Activated naive CD8-positive, alpha-beta T cell treated with anti-CD3 and anti-CD28 coated beads for 36 hours (primary cell): ENCODE data around the gene ADAMTS13. TPM values are rescaled to one million over a fixed set of nuclear protein-coding genes. Genes with fewer than 3 reads are reported as not detected.

Experiments
- DNase-seq: peaks from one replicate; pipeline ENCODE4 v3.0.0; 2021
- H3K27ac Mint-ChIP-seq: one replicate; pipeline ENCODE4 v1.8.0; 2022; ENCODE audit warnings: mild to moderate bottlenecking, moderate library complexity, mixed read lengths
- H3K27me3 Mint-ChIP-seq: one replicate; pipeline ENCODE4 v1.8.0; 2022; ENCODE audit warnings: mild to moderate bottlenecking, mixed read lengths
- H3K36me3 Mint-ChIP-seq: one replicate; pipeline ENCODE4 v1.8.0; 2021; ENCODE audit warnings: mild to moderate bottlenecking, mixed read lengths
- H3K4me1 Mint-ChIP-seq: one replicate; pipeline ENCODE4 v1.8.0; 2021; ENCODE audit warnings: mixed read lengths
- H3K4me3 Mint-ChIP-seq: one replicate; pipeline ENCODE4 v1.8.0; 2022; ENCODE audit warnings: mild to moderate bottlenecking, moderate library complexity, mixed read lengths
- H3K9me3 Mint-ChIP-seq: one replicate; pipeline ENCODE4 v1.8.0; 2022; ENCODE audit warnings: mixed read lengths
- total RNA-seq, 2 experiments: library from RNA; stranded (reverse); gene quantifications; one replicate each; pipeline ENCODE4 v1.2.3, GENCODE V29; 2021

ADAMTS13 gene
- total RNA-seq, 2 experiments from 2014 or later, result 1.0 to 1.5 TPM

- Mint-ChIP-seq H3K9me3 (no peaks in the 10 kb centered on the region), H3K4me3 (no peak overlapping the region), H3K36me3 (no peaks in the 10 kb centered on the region), H3K4me1 (peaks cover 4% of the 10 kb centered on the region), H3K27me3 (no peaks in the 10 kb centered on the region), H3K27ac (no peak overlapping the region)
- no peak for DNase-seq
Measured at GRCh38 chr9:133463234-133463863, 41.2 kb downstream of the ADAMTS13 start.

GRCh38 chr9:133463864-133464615 is 41.9 kb downstream of the ADAMTS13 start:
- H3K27me3 Mint-ChIP-seq, result no peaks in the 10 kb centered on the region
- no peaks in the 10 kb centered on the region for H3K9me3 Mint-ChIP-seq
- no peak overlapping the region for H3K27ac Mint-ChIP-seq

GRCh38 chr9:133464638-133465037 is 42.5 kb downstream of the ADAMTS13 start:
- Mint-ChIP-seq H3K4me3 (no peak overlapping the region), H3K4me1 (peaks cover 2% of the 10 kb centered on the region), H3K27me3 (no peaks in the 10 kb centered on the region)

More at GRCh38 chr9:133463864-133464615, 41.9 kb downstream of the ADAMTS13 start:
- Mint-ChIP-seq H3K36me3 (no peaks in the 10 kb centered on the region), H3K4me3 (no peak overlapping the region), H3K4me1 (peaks cover 4% of the 10 kb centered on the region)
- DNase-seq, result no peak

GRCh38 chr9:133465984-133466383 is 43.8 kb downstream of the ADAMTS13 start:
- Mint-ChIP-seq H3K4me3 (no peak overlapping the region), H3K9me3 (no peaks in the 10 kb centered on the region), H3K4me1 (no peaks in the 10 kb centered on the region)

More at GRCh38 chr9:133464638-133465037, 42.5 kb downstream of the ADAMTS13 start:
- Mint-ChIP-seq H3K36me3 (no peaks in the 10 kb centered on the region), H3K9me3 (no peaks in the 10 kb centered on the region), H3K27ac (no peak overlapping the region)
- no peak for DNase-seq

GRCh38 chr9:133467101-133467500 is 44.9 kb downstream of the ADAMTS13 start:
- no peaks in the 10 kb centered on the region for H3K4me1 Mint-ChIP-seq
- H3K27ac Mint-ChIP-seq, result no peak overlapping the region
- no peak overlapping the region for H3K4me3 Mint-ChIP-seq
- no peaks in the 10 kb centered on the region for H3K27me3 Mint-ChIP-seq
- DNase-seq, result no peak
- no peaks in the 10 kb centered on the region for H3K9me3 Mint-ChIP-seq
- no peaks in the 10 kb centered on the region for H3K36me3 Mint-ChIP-seq

More at GRCh38 chr9:133465984-133466383, 43.8 kb downstream of the ADAMTS13 start:
- no peak overlapping the region for H3K27ac Mint-ChIP-seq
- no peak for DNase-seq
- H3K36me3 Mint-ChIP-seq, result no peaks in the 10 kb centered on the region
- H3K27me3 Mint-ChIP-seq, result no peaks in the 10 kb centered on the region

GRCh38 chr9:133468374-133468773 is 46.2 kb downstream of the ADAMTS13 start:
- DNase-seq, result no peak
- Mint-ChIP-seq H3K4me3 (no peak overlapping the region), H3K4me1 (no peaks in the 10 kb centered on the region), H3K9me3 (no peaks in the 10 kb centered on the region), H3K36me3 (no peaks in the 10 kb centered on the region), H3K27ac (no peak overlapping the region), H3K27me3 (no peaks in the 10 kb centered on the region)

GRCh38 chr9:133468777-133469421 is 46.7 kb downstream of the ADAMTS13 start:
- H3K9me3 Mint-ChIP-seq, result no peaks in the 10 kb centered on the region

GRCh38 chr9:133470427-133470924 is 48.3 kb downstream of the ADAMTS13 start:
- no peak for DNase-seq
- no peaks in the 10 kb centered on the region for H3K36me3 Mint-ChIP-seq
- H3K9me3 Mint-ChIP-seq, result no peaks in the 10 kb centered on the region
- H3K27me3 Mint-ChIP-seq, result no peaks in the 10 kb centered on the region
- no peaks in the 10 kb centered on the region for H3K4me1 Mint-ChIP-seq
- no peak overlapping the region for H3K27ac Mint-ChIP-seq
- no peak overlapping the region for H3K4me3 Mint-ChIP-seq

More at GRCh38 chr9:133468777-133469421, 46.7 kb downstream of the ADAMTS13 start:
- Mint-ChIP-seq H3K27ac (no peak overlapping the region), H3K36me3 (no peaks in the 10 kb centered on the region), H3K4me3 (no peak overlapping the region), H3K27me3 (no peaks in the 10 kb centered on the region), H3K4me1 (no peaks in the 10 kb centered on the region)
- DNase-seq, result no peak

GRCh38 chr9:133470988-133471387 is 48.8 kb downstream of the ADAMTS13 start:
- H3K27me3 Mint-ChIP-seq, result no peaks in the 10 kb centered on the region
- no peak overlapping the region for H3K4me3 Mint-ChIP-seq
- H3K9me3 Mint-ChIP-seq, result no peaks in the 10 kb centered on the region
- no peaks in the 10 kb centered on the region for H3K36me3 Mint-ChIP-seq
- DNase-seq, result no peak
- no peak overlapping the region for H3K27ac Mint-ChIP-seq
- no peaks in the 10 kb centered on the region for H3K4me1 Mint-ChIP-seq

GRCh38 chr9:133471551-133472276 is 49.5 kb downstream of the ADAMTS13 start:
- no peaks in the 10 kb centered on the region for H3K4me1 Mint-ChIP-seq
- no peaks in the 10 kb centered on the region for H3K27me3 Mint-ChIP-seq
- no peak overlapping the region for H3K4me3 Mint-ChIP-seq

GRCh38 chr9:133472277-133472645 is 50.1 kb downstream of the ADAMTS13 start:
- no peak overlapping the region for H3K4me3 Mint-ChIP-seq
- H3K27me3 Mint-ChIP-seq, result no peaks in the 10 kb centered on the region
- no peak for DNase-seq
- H3K36me3 Mint-ChIP-seq, result no peaks in the 10 kb centered on the region
- no peaks in the 10 kb centered on the region for H3K4me1 Mint-ChIP-seq
- no peaks in the 10 kb centered on the region for H3K9me3 Mint-ChIP-seq
- no peak overlapping the region for H3K27ac Mint-ChIP-seq

More at GRCh38 chr9:133471551-133472276, 49.5 kb downstream of the ADAMTS13 start:
- Mint-ChIP-seq H3K36me3 (no peaks in the 10 kb centered on the region), H3K9me3 (no peaks in the 10 kb centered on the region), H3K27ac (no peak overlapping the region)
- DNase-seq, result no peak

GRCh38 chr9:133472753-133473378 is 50.7 kb downstream of the ADAMTS13 start:
- H3K4me1 Mint-ChIP-seq, result peaks cover 5% of the 10 kb centered on the region
- no peaks in the 10 kb centered on the region for H3K27me3 Mint-ChIP-seq
- H3K36me3 Mint-ChIP-seq, result no peaks in the 10 kb centered on the region
- no peak for DNase-seq
- no peaks in the 10 kb centered on the region for H3K9me3 Mint-ChIP-seq
- no peak overlapping the region for H3K27ac Mint-ChIP-seq
- no peak overlapping the region for H3K4me3 Mint-ChIP-seq

- no peak for DNase-seq
- no peak overlapping the region for H3K4me3 Mint-ChIP-seq
- no peaks in the 10 kb centered on the region for H3K36me3 Mint-ChIP-seq
- H3K27ac Mint-ChIP-seq, result no peak overlapping the region
- peaks cover 8% of the 10 kb centered on the region for H3K4me1 Mint-ChIP-seq
- no peaks in the 10 kb centered on the region for H3K27me3 Mint-ChIP-seq
- H3K9me3 Mint-ChIP-seq, result no peaks in the 10 kb centered on the region
Measured at GRCh38 chr9:133473743-133474142, 51.6 kb downstream of the ADAMTS13 start.

GRCh38 chr9:133474215-133474614 is 52.0 kb downstream of the ADAMTS13 start:
- Mint-ChIP-seq H3K36me3 (no peaks in the 10 kb centered on the region), H3K27ac (no peak overlapping the region), H3K4me1 (peaks cover 8% of the 10 kb centered on the region), H3K4me3 (no peak overlapping the region), H3K9me3 (no peaks in the 10 kb centered on the region), H3K27me3 (no peaks in the 10 kb centered on the region)
- no peak for DNase-seq
